ENCODE measurements around the gene RELL2.

Gene RELL2
- long read RNA-seq, transcript RELL2-202 (8 exons, 2,154 nt): major isoform, 27 of 65 reads
- long read RNA-seq, transcript RELL2-201 (7 exons, 2,520 nt): minor isoform, 9 of 65 reads
- long read RNA-seq, partial matches to known transcripts: 5 of 65 reads
- long read RNA-seq, other reads (novel, unspliced or antisense): 20 of 65 reads

GRCh38 chr5:141636413-141637122 is at the start of gene RELL2, which contains the start of gene HDAC3:
Gene RELL2, plus strand, starts transcription at chr5:141636997. Its CDS starts 1,229 bp downstream, at chr5:141638226.
Gene HDAC3, minus strand, starts transcription at chr5:141636849. Its CDS starts 59 bp downstream, at chr5:141636790.
- peak; percentile 71 to 89 for DNase-seq (ENCODE audit: low read depth in 1 of 2, low spot score in 1 of 2)
- Histone ChIP-seq H3K27me3 (ENCODE audit: insufficient read depth, poor library complexity, severe bottlenecking) (no peaks in the 10 kb centered on the region), H3K27ac (replicated peaks) (peak within 1 kb of the TSS; percentile 70), H3K4me3 (replicated peaks; ENCODE audit: insufficient read depth, low read length) (peak within 1 kb of the TSS; percentile 92)
- TF ChIP-seq GABPA (IDR thresholded peaks at IDR 0.05; ENCODE audit: low read depth) (no peak), SPI1 (IDR thresholded peaks at IDR 0.05; ENCODE audit: borderline replicate concordance, low read depth) (peak; percentile 51; the same call in 1 of the 2 replicates), POLR2AphosphoS5 (IDR thresholded peaks at IDR 0.05; ENCODE audit: low read depth) (peak; percentile 56), REST (IDR thresholded peaks at IDR 0.05; ENCODE audit: insufficient replicate concordance, low read depth) (no peak), CTCF (IDR thresholded peaks at IDR 0.05; ENCODE audit: insufficient read depth, low read length) (no peak)

GRCh38 chr5:141590127-141590526 is 46.7 kb upstream of the RELL2 start:
- Histone ChIP-seq H3K4me3 (replicated peaks; ENCODE audit: insufficient read depth, low read length) (no peak overlapping the region), H3K27ac (replicated peaks) (peak overlapping the region; percentile 41), H3K27me3 (ENCODE audit: insufficient read depth, poor library complexity, severe bottlenecking) (no peaks in the 10 kb centered on the region)
- DNase-seq (ENCODE audit: low read depth in 1 of 2, low spot score in 1 of 2): peak; percentile 50 to 52
- no peak for TF ChIP-seq GABPA (IDR thresholded peaks at IDR 0.05; ENCODE audit: low read depth)
- no peak for TF ChIP-seq SPI1 (IDR thresholded peaks at IDR 0.05; ENCODE audit: borderline replicate concordance, low read depth)
- no peak for TF ChIP-seq POLR2AphosphoS5 (IDR thresholded peaks at IDR 0.05; ENCODE audit: low read depth)
- no peak for TF ChIP-seq REST (IDR thresholded peaks at IDR 0.05; ENCODE audit: insufficient replicate concordance, low read depth)
- no peak for TF ChIP-seq CTCF (IDR thresholded peaks at IDR 0.05; ENCODE audit: insufficient read depth, low read length)

GRCh38 chr5:141596867-141597266 is 39.9 kb upstream of the RELL2 start:
- H3K27me3 ChIP-seq (ENCODE audit: insufficient read depth, poor library complexity, severe bottlenecking): no peaks in the 10 kb centered on the region
- no peak overlapping the region for H3K27ac ChIP-seq (replicated peaks)
- no peak overlapping the region for H3K4me3 ChIP-seq (replicated peaks; ENCODE audit: insufficient read depth, low read length)
- TF ChIP-seq GABPA (IDR thresholded peaks at IDR 0.05; ENCODE audit: low read depth) (no peak), SPI1 (IDR thresholded peaks at IDR 0.05; ENCODE audit: borderline replicate concordance, low read depth) (no peak), REST (IDR thresholded peaks at IDR 0.05; ENCODE audit: insufficient replicate concordance, low read depth) (no peak), POLR2AphosphoS5 (IDR thresholded peaks at IDR 0.05; ENCODE audit: low read depth) (no peak), CTCF (IDR thresholded peaks at IDR 0.05; ENCODE audit: insufficient read depth, low read length) (no peak)
- no peak for DNase-seq (ENCODE audit: low read depth in 1 of 2, low spot score in 1 of 2)
